ENCODE results near the gene SEL1L3.

- TF ChIP-seq CTCF (IDR thresholded peaks at IDR 0.05) (no peak), POLR2A (IDR thresholded peaks at IDR 0.05) (no peak)
These were observed 139.8 kb downstream of the SEL1L3 start for GRCh38 chr4:25722964-25723363.

Measured in stomach (tissue), 4 donors.